Fibroblast of lung (primary cell): ENCODE data around the gene SORCS2. TPM values are rescaled to one million over a fixed set of nuclear protein-coding genes. Genes with fewer than 3 reads are reported as not detected.

Experiments
- DNase-seq, 2 donors: peaks; one replicate each; pipeline versions ENCODE4 v3.0.0 to v3.0.0-alpha.2; 2010; ENCODE audit warnings: low read depth in 2 of 2
- H2AFZ ChIP-seq: 2 replicates; pipeline ENCODE4 v1.5.1; 2012; ENCODE audit warnings: low read length, control low read depth, inconsistent platforms
- H3K27ac ChIP-seq: 2 replicates; pipeline ENCODE4 v1.5.1; 2011; ENCODE audit warnings: low read length, control low read depth; ENCODE audit not compliant: insufficient read depth
- H3K27me3 ChIP-seq: 2 replicates; pipeline ENCODE4 v1.5.1; 2011; ENCODE audit warnings: mild to moderate bottlenecking, low read length; ENCODE audit not compliant: control insufficient read depth, insufficient read depth
- H3K36me3 ChIP-seq: 2 replicates; pipeline ENCODE4 v1.5.1; 2011; ENCODE audit warnings: low read length; ENCODE audit not compliant: control insufficient read depth, insufficient read depth
- H3K4me1 ChIP-seq: 2 replicates; pipeline ENCODE4 v1.5.1; 2011; ENCODE audit warnings: low read length; ENCODE audit not compliant: control insufficient read depth, insufficient read depth; ENCODE audit errors: extremely low read depth
- H3K4me2 ChIP-seq: 2 replicates; pipeline ENCODE4 v1.5.1; 2011; ENCODE audit warnings: low read length, control low read depth; ENCODE audit not compliant: insufficient read depth; ENCODE audit errors: extremely low read depth
- H3K4me3 ChIP-seq, 4 experiments: fragments of 200-600 bp in 1 of 4; sonication (generic) in 1 of 4; replicated peaks in 1 of 4; 2 replicates each; pipeline ENCODE4 v1.5.1; 2011 to 2016; ENCODE audit warnings: low read length in 4 of 4, low read depth in 3 of 4, mild to moderate bottlenecking in 3 of 4, control low read depth in 2 of 4, inconsistent platforms in 1 of 4, mixed read lengths in 1 of 4; ENCODE audit not compliant: insufficient read depth in 1 of 4; ENCODE audit errors: control extremely low read depth in 1 of 4
- H3K79me2 ChIP-seq: 2 replicates; pipeline ENCODE4 v1.5.1; 2012; ENCODE audit warnings: mild to moderate bottlenecking, low read length, inconsistent platforms; ENCODE audit not compliant: control insufficient read depth, insufficient read depth
- H3K9ac ChIP-seq: 2 replicates; pipeline ENCODE4 v1.5.1; 2011; ENCODE audit warnings: mild to moderate bottlenecking, low read length, control low read depth; ENCODE audit not compliant: insufficient read depth
- H3K9me3 ChIP-seq: 2 replicates; pipeline ENCODE4 v1.5.1; 2012; ENCODE audit warnings: low read depth, low read length; ENCODE audit not compliant: control insufficient read depth, insufficient read depth
- H4K20me1 ChIP-seq: 2 replicates; pipeline ENCODE4 v1.5.1; 2011; ENCODE audit warnings: low read length; ENCODE audit not compliant: control insufficient read depth, insufficient read depth; ENCODE audit errors: extremely low read depth
- CTCF ChIP-seq, 2 donors: IDR thresholded peaks in 1 of 2; conservative IDR thresholded peaks in 1 of 2; 1 replicate in 1 of 2; 2 replicates in 1 of 2; pipeline ENCODE4 v1.5.1; 2011 to 2012; ENCODE audit warnings: low read length in 2 of 2, control low read depth in 1 of 2, inconsistent platforms in 1 of 2, low read depth in 1 of 2, mild to moderate bottlenecking in 1 of 2
- EZH2 ChIP-seq: IDR thresholded peaks from 2 replicates; pipeline ENCODE4 v1.5.1; 2012; ENCODE audit warnings: low read length, control low read depth, mild to moderate bottlenecking; ENCODE audit errors: missing control alignments
- polyA plus RNA-seq, 2 donors: library from polyadenylated mRNA; depleted of rRNA in 1 of 2; stranded (reverse) in 1 of 2; unstranded in 1 of 2; fragments of >200 nt; gene quantifications; 2 replicates each; pipeline ENCODE4 v1.2.1, GENCODE V29; 2011 to 2012; ENCODE audit warnings: missing spikeins in 1 of 2
- total RNA-seq: library from RNA; depleted of rRNA; stranded (reverse); fragments of >200 nt; gene quantifications from 2 replicates; pipeline ENCODE4 v1.2.1, GENCODE V29; 2014

SORCS2 gene
- total and polyA plus RNA-seq, 2 donors (not counting 1 experiment from before 2014, with no cell fraction given) = 0.17 to 0.41 TPM

GRCh38 chr4:7289589-7289988 lies 97.3 kb downstream of the SORCS2 start:
- H3K4me1 ChIP-seq = no peaks in the 10 kb centered on the region
- no peaks in the 10 kb centered on the region for H3K79me2 ChIP-seq
- no peak overlapping the region for H2AFZ ChIP-seq
- H3K36me3 ChIP-seq = no peaks in the 10 kb centered on the region
- no peaks in the 10 kb centered on the region for H4K20me1 ChIP-seq
- TF ChIP-seq EZH2 (no peak), CTCF (conservative IDR thresholded peaks at IDR 0.05 in 1 of 2, IDR thresholded peaks at IDR 0.05 in 1 of 2; ENCODE audit: low read depth in 1 of 2, low read length in 2 of 2) (no peak)
- no peaks in the 10 kb centered on the region for H3K9me3 ChIP-seq
- H3K9ac ChIP-seq = no peak overlapping the region
- no peak overlapping the region for H3K4me2 ChIP-seq
- no peak for DNase-seq
- H3K4me3 ChIP-seq = no peak overlapping the region
- no peak overlapping the region for H3K27ac ChIP-seq
- H3K27me3 ChIP-seq = no peaks in the 10 kb centered on the region

GRCh38 chr4:7291372-7292114 lies 99.2 kb downstream of the SORCS2 start:
- no peaks in the 10 kb centered on the region for H3K27me3 ChIP-seq
- no peaks in the 10 kb centered on the region for H3K36me3 ChIP-seq
- H4K20me1 ChIP-seq = no peaks in the 10 kb centered on the region
- no peak overlapping the region for H3K27ac ChIP-seq
- no peak overlapping the region for H3K9ac ChIP-seq
- H3K79me2 ChIP-seq = no peaks in the 10 kb centered on the region
- TF ChIP-seq EZH2 (no peak), CTCF (conservative IDR thresholded peaks at IDR 0.05 in 1 of 2, IDR thresholded peaks at IDR 0.05 in 1 of 2; ENCODE audit: low read depth in 1 of 2, low read length in 2 of 2) (no peak)
- H2AFZ ChIP-seq = no peak overlapping the region
- H3K4me3 ChIP-seq = no peak overlapping the region
- DNase-seq = peak in 1 of 2 donors; percentile 70
- no peaks in the 10 kb centered on the region for H3K9me3 ChIP-seq
- no peaks in the 10 kb centered on the region for H3K4me1 ChIP-seq
- no peak overlapping the region for H3K4me2 ChIP-seq

- no peaks in the 10 kb centered on the region for H3K36me3 ChIP-seq
- DNase-seq = no peak
- no peaks in the 10 kb centered on the region for H3K27me3 ChIP-seq
- H3K4me1 ChIP-seq = no peaks in the 10 kb centered on the region
- H3K79me2 ChIP-seq = no peaks in the 10 kb centered on the region
- H3K9ac ChIP-seq = no peak overlapping the region
- H3K9me3 ChIP-seq = no peaks in the 10 kb centered on the region
- H3K27ac ChIP-seq = no peak overlapping the region
- TF ChIP-seq EZH2 = no peak
- TF ChIP-seq CTCF (conservative IDR thresholded peaks at IDR 0.05 in 1 of 2, IDR thresholded peaks at IDR 0.05 in 1 of 2; ENCODE audit: low read depth in 1 of 2, low read length in 2 of 2) = no peak
- H2AFZ ChIP-seq = no peak overlapping the region
- H3K4me3 ChIP-seq = no peak overlapping the region
- H3K4me2 ChIP-seq = no peak overlapping the region
- no peaks in the 10 kb centered on the region for H4K20me1 ChIP-seq
Observed at GRCh38 chr4:7293703-7294102, 101.4 kb downstream of the SORCS2 start.
